Smooth muscle cell of the umbilical artery (primary cell): ENCODE results near the gene MT1B. TPM values are rescaled to one million over a fixed set of nuclear protein-coding genes. Genes with fewer than 3 reads are reported as not detected.

ENCODE experiments used
- total RNA-seq: library from RNA; depleted of rRNA; stranded (reverse); fragments of >200 nt; gene quantifications from 2 replicates; pipeline ENCODE4 v1.2.3, GENCODE V29; 2014

MT1B gene
- not detected in 2 replicates for total RNA-seq

DNA sequence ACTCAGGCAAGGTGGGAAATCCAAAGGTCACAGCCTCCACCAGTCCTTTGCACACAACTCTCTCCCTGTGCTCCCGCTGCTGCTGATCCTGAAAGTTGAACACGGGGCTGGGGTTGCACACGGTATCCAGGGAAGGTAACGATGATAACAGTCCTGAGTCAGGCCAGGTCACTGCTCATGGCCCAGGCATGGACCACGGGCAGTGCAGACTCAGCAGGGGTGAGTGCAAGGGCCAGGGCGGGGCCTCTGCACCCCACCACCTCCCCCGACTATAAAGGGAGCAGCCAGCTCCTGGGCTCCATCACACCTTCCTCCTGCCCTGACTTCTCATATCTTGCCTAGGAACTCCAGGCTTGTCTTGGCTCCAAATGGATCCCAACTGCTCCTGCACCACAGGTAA, at the start of gene MT1B:
Gene MT1B (plus strand): TSS at position 301 of the 400 bp plus-strand sequence. CDS start 68 bp downstream, at position 369.

DNA sequence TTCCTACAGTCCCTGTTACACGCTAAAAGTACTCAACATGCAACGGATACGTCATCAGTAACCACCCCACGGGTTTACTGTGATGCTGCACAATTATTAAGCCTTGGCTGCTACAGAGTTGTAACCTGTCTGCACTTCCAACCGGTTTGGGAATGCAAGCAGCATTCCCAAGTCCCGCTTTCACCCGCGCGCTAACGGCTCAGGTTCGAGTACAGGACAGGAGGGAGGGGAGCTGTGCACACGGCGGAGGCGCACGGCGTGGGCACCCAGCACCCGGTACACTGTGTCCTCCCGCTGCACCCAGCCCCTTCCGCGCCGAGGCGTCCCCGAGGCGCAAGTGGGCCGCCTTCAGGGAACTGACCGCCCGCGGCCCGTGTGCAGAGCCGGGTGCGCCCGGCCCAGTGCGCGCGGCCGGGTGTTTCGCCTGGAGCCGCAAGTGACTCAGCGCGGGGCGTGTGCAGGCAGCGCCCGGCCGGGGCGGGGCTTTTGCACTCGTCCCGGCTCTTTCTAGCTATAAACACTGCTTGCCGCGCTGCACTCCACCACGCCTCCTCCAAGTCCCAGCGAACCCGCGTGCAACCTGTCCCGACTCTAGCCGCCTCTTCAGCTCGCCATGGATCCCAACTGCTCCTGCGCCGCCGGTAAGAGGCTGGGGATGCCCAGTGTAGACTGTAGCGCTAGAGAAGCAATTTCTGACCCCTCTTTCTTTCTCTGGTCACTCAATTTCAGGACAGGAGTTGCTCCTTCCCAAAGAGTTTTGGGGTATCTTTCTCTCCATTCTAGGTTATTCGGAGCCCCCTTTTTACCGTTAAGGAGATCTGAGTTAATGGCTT, 43.4 kb upstream of the MT1B start, which contains the start of gene MT2A:
Gene MT2A (plus strand): TSS at position 542 of the 833 bp plus-strand sequence. CDS start 72 bp downstream, at position 614.

DNA sequence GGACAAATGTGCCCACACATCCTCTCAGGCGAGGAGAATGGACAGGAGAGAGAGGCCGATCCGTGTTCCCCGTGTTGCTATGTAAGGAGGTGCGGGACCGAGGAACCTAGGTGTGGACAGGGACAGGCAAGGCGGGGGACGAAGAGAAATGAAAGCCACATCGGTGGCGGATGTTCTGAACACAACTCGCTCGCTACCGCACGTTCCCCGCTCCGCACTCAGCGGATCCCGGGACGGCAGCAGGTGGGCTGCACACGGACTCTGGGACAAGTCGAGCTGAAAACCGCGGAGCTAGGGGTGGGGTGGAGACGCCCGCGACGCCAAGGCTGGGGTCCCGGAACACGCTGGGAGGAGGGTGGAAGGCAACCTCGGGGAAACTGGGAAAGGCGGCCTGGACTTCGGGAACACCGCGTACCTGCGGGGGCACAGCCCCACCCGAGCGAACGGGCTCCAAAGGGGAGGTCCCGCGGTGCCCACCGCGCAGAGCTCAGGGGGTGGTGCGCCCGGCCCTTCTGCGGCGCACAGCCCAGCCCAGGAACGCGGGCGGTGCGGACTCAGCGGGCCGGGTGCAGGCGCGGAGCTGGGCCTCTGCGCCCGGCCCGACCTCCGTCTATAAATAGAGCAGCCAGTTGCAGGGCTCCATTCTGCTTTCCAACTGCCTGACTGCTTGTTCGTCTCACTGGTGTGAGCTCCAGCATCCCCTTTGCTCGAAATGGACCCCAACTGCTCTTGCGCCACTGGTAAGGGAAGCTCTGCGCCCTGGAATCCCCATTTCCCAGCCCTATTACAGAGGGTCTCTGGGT, 26.3 kb upstream of the MT1B start, which contains the start of gene MT1E:
Gene MT1E (plus strand): TSS at position 642 of the 803 bp plus-strand sequence. CDS start 71 bp downstream, at position 713.

DNA sequence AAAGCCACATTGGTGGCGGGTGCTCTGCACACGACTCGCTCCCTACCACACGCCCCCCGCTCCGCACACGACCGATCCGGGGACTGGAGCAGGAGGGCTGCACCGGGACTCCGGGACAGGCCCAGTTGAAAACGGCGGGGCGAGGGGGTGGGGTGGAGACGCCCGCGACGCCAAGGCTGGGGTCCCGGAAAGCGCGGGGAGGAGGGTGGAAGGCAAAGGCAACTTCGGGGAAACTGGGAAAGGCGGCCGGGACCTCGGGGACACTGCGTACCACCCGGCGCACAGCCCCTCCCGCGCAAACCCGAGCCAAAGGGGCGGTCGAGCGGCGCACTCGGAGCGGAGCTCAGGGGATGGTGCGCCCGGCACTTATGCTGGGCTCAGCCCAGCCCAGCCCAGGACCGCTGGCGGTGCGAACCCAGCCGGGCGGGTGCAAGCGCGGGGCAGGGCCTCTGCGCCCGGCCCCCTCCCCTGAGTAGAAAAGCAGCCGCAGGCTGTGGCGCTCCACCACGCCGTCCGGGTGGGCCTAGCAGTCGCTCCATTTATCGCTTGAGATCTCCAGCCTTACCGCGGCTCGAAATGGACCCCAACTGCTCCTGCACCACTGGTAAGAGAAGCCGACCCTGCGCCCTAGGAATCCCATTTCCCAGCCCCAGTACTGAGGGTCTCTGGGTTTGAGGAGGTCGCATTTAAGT, 19.4 kb upstream of the MT1B start, which contains the start of gene MT1M:
Gene MT1M (plus strand): TSS at position 504 of the 692 bp plus-strand sequence. CDS start 73 bp downstream, at position 577.

DNA sequence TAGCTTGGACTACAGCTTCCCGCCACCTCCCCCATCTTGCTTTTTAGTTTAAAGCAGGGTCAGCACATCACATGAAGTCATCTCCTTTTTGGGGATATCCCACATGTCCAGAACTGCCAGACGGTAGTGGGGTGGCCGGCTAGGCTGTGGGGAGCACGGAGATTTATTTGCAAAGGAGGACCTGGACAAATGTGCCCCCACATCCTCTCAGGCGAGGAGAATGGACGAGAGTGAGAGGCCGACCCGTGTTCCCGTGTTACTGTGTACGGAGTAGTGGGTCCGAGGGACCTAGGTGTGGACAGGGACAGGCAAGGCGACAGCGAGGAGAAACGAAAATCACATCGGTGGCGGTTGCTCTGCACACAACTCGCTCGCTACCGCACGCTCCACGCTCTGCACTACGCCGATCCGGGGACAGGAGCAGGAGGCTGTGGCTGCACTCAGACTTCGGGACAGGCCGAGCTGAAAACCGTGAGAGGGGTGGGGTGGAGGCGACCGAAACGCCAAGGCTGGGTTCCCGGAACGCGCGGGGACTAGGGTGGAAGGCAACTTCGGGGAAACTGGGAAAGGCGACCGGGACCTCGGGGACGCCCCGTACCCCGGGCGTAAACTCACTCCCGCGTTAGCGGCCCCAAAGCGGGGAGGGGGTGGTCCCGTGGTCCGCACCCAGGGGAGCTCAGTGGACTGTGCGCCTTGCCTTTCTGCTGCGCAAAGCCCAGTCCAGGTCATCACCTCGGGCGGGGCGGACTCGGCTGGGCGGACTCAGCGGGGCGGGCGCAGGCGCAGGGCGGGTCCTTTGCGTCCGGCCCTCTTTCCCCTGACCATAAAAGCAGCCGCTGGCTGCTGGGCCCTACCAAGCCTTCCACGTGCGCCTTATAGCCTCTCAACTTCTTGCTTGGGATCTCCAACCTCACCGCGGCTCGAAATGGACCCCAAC, 13.6 kb upstream of the MT1B start, which contains the start of gene MT1A:
Gene MT1A (plus strand): TSS at position 853 of the 937 bp plus-strand sequence. CDS start 73 bp downstream, at position 926.

DNA sequence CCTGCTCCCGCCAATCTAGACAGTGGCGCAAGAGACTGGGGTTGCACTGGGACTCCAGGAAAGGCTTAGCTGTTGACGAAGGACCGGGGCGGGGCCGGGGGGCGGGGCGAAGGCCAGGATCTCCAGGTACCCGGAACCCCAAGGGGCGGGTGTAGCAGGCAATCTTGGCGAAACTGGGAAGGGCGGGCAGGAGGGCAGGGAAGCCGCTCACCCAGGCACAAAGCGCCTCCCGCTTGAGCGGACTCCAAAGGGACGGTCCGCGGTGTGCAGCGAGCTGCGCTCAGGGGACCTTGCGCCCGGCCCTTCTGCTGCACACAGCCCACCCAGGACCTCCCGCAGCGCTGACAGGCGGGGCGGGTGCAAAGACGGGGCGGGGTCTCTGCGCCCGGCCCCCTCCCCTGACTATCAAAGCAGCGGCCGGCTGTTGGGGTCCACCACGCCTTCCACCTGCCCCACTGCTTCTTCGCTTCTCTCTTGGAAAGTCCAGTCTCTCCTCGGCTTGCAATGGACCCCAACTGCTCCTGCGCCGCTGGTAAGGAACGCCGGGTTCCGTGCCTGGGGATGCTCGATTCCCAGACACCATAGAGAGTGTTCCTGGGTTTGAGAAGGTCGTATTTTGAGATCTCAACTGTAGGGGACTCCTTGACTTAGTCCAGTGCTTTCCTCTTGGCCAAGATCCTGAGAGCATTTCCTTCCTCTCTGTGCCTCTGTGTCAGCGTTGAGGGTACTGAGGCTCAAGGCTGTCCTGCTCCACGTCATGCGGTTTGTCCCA, 6.1 kb downstream of the MT1B start, which contains the start of gene MT1F:
Gene MT1F (plus strand): TSS at position 405 of the 772 bp plus-strand sequence. CDS start 100 bp downstream, at position 505.

DNA sequence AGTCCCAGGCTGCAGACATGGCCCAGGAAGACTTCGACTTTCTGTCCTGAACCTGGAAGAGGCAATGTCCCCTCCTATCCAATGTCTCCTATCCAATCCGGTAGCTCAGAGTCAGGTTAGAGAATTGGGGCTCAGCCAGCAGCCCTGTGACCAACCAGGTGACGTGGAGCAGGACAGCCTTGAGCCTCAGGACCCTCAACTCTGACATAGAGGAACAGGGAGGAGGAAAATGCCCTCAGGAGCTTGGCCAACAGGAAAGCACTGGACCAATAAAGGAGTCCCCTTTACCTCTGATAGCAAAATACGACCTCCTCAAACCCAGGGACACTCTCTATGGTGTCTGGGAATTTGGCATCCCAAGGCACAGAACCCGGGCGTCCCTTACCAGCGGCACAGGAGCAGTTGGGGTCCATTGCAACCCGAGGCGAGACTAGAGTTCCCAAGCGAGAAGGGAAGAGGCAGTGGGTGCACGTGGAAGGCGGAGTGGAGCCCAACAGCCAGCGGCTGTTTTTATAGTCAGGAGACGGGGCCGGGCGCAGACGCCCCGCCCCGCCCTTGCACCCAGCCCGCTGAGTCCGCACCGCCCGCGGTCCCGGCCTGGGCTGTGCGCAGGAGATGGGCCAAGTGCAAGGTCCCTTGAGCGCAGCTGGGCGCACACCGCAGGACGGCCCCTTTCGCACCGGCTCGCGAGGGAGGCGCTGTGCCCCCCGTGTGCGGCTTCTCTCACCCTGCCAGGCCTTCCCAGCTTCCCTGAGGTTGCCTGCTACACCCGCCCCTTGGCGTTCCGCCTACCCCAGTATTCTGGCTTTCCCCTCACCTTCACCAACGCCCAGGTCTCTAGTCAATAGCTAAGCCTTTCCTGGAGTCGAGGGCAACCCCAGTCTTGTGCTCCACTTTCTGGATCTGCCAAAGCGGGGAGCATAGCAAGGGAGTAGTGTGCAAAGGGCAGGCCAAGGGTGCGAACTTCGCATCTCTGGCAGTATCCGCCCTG, 16.2 kb downstream of the MT1B start, which contains the start of gene MT1G:
Gene MT1G (minus strand): TSS at position 485 of the 991 bp plus-strand sequence. CDS start 72 bp downstream, at position 413.

DNA sequence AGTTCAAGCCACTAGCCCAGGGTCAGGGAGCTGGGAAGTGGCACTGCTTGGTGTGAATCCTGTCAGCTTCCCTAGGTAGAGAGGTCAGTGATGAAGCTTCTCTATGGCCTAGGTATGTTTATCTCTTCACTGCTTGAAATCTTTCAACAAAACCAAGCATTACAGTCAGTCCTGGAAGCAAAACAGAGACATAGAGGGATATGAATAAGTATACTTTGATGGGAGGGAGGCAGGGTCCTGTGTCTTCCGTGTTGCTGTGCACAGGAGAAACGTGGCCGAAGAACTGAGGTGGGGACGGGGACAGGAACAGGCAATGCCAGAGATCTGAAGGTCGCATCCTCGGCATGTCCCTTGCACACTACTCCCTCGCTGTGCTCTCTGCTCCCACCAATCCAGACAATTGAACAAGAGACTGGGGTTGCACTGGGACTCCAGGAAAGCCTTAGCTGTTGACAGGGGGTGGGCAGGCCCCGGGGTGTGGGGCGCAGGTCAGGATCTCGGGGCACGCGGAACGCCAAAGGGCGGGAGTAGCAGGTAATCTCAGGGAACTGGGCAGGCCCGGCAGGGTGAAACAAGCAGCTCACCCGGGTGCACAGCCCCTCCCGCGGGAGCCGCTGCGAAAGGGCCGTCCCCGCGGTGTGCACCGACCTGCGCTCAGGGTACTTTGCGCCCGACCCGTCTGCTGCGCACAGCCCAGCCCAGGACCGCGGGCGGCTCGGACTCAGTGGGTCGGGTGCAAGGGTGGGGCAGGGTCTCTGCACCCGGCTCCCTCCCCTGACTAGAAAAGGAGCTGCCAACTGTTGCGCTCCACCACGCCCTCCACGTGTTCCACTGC, 17.5 kb downstream of the MT1B start, which contains the start of gene MT1H:
Gene MT1H (plus strand): TSS at position 810 of the 835 bp plus-strand sequence. CDS start 71 bp downstream, outside the sequence.

DNA sequence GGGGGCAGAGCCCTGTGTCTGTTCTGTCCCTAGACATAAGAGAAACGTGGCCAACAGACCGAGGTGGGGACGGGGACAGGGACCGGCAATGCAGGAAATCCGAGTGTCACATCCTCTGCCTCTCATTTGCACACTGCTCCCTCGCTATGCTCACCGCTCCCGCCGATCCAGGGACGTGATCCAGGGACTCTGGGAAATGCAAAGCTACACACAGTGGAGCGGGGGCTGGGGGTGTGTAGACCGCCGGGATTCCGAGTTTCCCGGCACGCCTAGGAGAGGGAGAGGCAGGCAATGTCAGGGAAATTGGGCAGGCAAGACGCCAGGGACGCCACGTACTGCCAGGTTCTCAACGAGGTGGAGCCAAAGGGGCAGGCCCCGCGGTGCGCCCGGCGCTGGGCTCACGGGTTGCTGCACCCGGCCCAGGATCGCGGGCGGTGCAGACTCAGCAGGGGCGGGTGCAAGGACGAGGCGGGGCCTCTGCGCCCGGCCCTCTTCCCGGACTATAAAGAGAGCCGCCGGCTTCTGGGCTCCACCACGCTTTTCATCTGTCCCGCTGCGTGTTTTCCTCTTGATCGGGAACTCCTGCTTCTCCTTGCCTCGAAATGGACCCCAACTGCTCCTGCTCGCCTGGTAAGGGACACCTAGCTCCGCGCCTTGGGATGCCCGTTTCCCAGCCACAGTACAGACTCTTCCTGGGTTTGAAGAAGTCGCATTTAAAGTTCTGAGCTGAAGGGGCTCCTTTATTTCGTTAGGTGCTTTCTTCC, 30.4 kb downstream of the MT1B start, which contains the start of gene MT1X:
Gene MT1X (plus strand): TSS at position 532 of the 764 bp plus-strand sequence. CDS start 71 bp downstream, at position 603.

Other genes with a start within 250 kb of the MT1B start
- 191 and 249 TPM in 2 replicates for gene AMFR, start 226.3 kb upstream of the MT1B start, total RNA-seq
- 65.6 and 110 TPM in 2 replicates for gene NUDT21, start 200.6 kb upstream of the MT1B start, total RNA-seq
- gene OGFOD1, start 200.3 kb upstream of the MT1B start, total RNA-seq = 77.8 and 197 TPM in 2 replicates
- 51.5 and 63.5 TPM in 2 replicates for gene BBS2, start 131.9 kb upstream of the MT1B start, total RNA-seq
- not detected in 2 replicates for gene MT4, start 86.8 kb upstream of the MT1B start, total RNA-seq
- gene MT3, start 62.4 kb upstream of the MT1B start, total RNA-seq = not detected in 2 replicates
- gene MT2A, start 43.3 kb upstream of the MT1B start, total RNA-seq = 50.5 and 205 TPM in 2 replicates
- gene MT1E, start 26.1 kb upstream of the MT1B start, total RNA-seq = 51.1 and 79.6 TPM in 2 replicates
- gene MT1M, start 19.2 kb upstream of the MT1B start, total RNA-seq = not detected in 2 replicates
- gene MT1A, start 13.2 kb upstream of the MT1B start, total RNA-seq = 0.88 TPM in 1 of 2 replicates, not detected in the other
- not detected in 2 replicates for gene MT1F, start 6.1 kb downstream of the MT1B start, total RNA-seq
- not detected in 2 replicates for gene MT1G, start 16.2 kb downstream of the MT1B start, total RNA-seq
- gene MT1H, start 17.9 kb downstream of the MT1B start, total RNA-seq = not detected in 2 replicates
- gene MT1X, start 30.6 kb downstream of the MT1B start, total RNA-seq = 9.4 and 13.4 TPM in 2 replicates
- 41.3 and 79.6 TPM in 2 replicates for gene NUP93, start 78.2 kb downstream of the MT1B start, total RNA-seq
- gene SLC12A3, start 213.3 kb downstream of the MT1B start, total RNA-seq = 0.30 TPM in 1 of 2 replicates, not detected in the other